ENCODE data around the gene RWDD4. TPM values are rescaled to one million over a fixed set of nuclear protein-coding genes. Genes with fewer than 3 reads are reported as not detected.
A peak's percentile ranks its signal among the peaks of the same experiment; 100 is the strongest.

The RWDD4 gene
- 10 to 100 TPM; 16.0 to 17.1 TPM for total RNA-seq

GRCh38 chr4:183659029-183659871 lies at the start of gene RWDD4, which contains the start of gene TRAPPC11:
RWDD4 (minus strand) TSS chr4:183659185; CDS start chr4:183658952, 233 bp downstream.
TRAPPC11 (plus strand) TSS chr4:183659293; CDS start chr4:183663868, 4,575 bp downstream.
- Mint-ChIP-seq H3K36me3 (ENCODE audit: insufficient read depth in 2 of 2) (peaks cover 0 to 7% of the 10 kb centered on the region in 2 donors), H3K27me3 (ENCODE audit: low read depth) (no peaks in the 10 kb centered on the region), H3K27ac (peak within 1 kb of the TSS; percentile 98), H3K9me3 (no peaks in the 10 kb centered on the region), H3K4me1 (ENCODE audit: low read depth) (peaks cover 41% of the 10 kb centered on the region), H3K4me3 (peak within 1 kb of the TSS; percentile 84 to 91)
- DNase-seq (peak; percentile 93 to 98), ATAC-seq (replicated peaks in 1 of 2) (peak; percentile 99)

GRCh38 chr4:183702492-183702891 lies 43.5 kb upstream of the RWDD4 start:
- Mint-ChIP-seq H3K4me1 (ENCODE audit: low read depth) (no peaks in the 10 kb centered on the region), H3K4me3 (no peak overlapping the region), H3K36me3 (ENCODE audit: insufficient read depth in 2 of 2) (peaks cover 11 to 30% of the 10 kb centered on the region in 2 donors), H3K9me3 (no peaks in the 10 kb centered on the region), H3K27ac (no peak overlapping the region), H3K27me3 (ENCODE audit: low read depth) (no peaks in the 10 kb centered on the region)
- ATAC-seq (replicated peaks in 1 of 2) (no peak), DNase-seq (no peak)

- H3K27me3 Mint-ChIP-seq (ENCODE audit: low read depth) = no peaks in the 10 kb centered on the region
- peaks cover 11 to 32% of the 10 kb centered on the region in 2 donors for H3K36me3 Mint-ChIP-seq (ENCODE audit: insufficient read depth in 2 of 2)
- H3K27ac Mint-ChIP-seq = no peak overlapping the region
- no peaks in the 10 kb centered on the region for H3K9me3 Mint-ChIP-seq
- no peak for ATAC-seq (replicated peaks in 1 of 2)
- no peaks in the 10 kb centered on the region for H3K4me1 Mint-ChIP-seq (ENCODE audit: low read depth)
- no peak for DNase-seq
- H3K4me3 Mint-ChIP-seq = no peak overlapping the region
These were observed 41.4 kb upstream of the RWDD4 start for GRCh38 chr4:183700407-183700806.

- Mint-ChIP-seq H3K9me3 (no peaks in the 10 kb centered on the region), H3K4me3 (no peak overlapping the region), H3K27me3 (ENCODE audit: low read depth) (no peaks in the 10 kb centered on the region), H3K36me3 (ENCODE audit: insufficient read depth in 2 of 2) (peaks cover 11 to 32% of the 10 kb centered on the region in 2 donors), H3K4me1 (ENCODE audit: low read depth) (no peaks in the 10 kb centered on the region), H3K27ac (no peak overlapping the region)
- DNase-seq = no peak
- no peak for ATAC-seq (replicated peaks in 1 of 2)
These were observed 39.9 kb upstream of the RWDD4 start for GRCh38 chr4:183698909-183699308.

GRCh38 chr4:183691897-183692296 lies 32.9 kb upstream of the RWDD4 start:
- H3K36me3 Mint-ChIP-seq (ENCODE audit: insufficient read depth in 2 of 2) = peaks cover 4 to 10% of the 10 kb centered on the region in 2 donors
- no peak overlapping the region for H3K4me3 Mint-ChIP-seq
- H3K4me1 Mint-ChIP-seq (ENCODE audit: low read depth) = no peaks in the 10 kb centered on the region
- no peaks in the 10 kb centered on the region for H3K27me3 Mint-ChIP-seq (ENCODE audit: low read depth)
- H3K27ac Mint-ChIP-seq = no peak overlapping the region
- H3K9me3 Mint-ChIP-seq = no peaks in the 10 kb centered on the region
- ATAC-seq (replicated peaks in 1 of 2) = no peak
- no peak for DNase-seq

GRCh38 chr4:183691006-183691405 lies 32.0 kb upstream of the RWDD4 start:
- H3K36me3 Mint-ChIP-seq (ENCODE audit: insufficient read depth in 2 of 2) = peaks cover 4 to 8% of the 10 kb centered on the region in 2 donors
- H3K27ac Mint-ChIP-seq = peak overlapping the region; percentile 14
- ATAC-seq (replicated peaks in 1 of 2) (no peak), DNase-seq (no peak)
- H3K4me3 Mint-ChIP-seq = no peak overlapping the region
- H3K4me1 Mint-ChIP-seq (ENCODE audit: low read depth) = no peaks in the 10 kb centered on the region
- no peaks in the 10 kb centered on the region for H3K9me3 Mint-ChIP-seq
- no peaks in the 10 kb centered on the region for H3K27me3 Mint-ChIP-seq (ENCODE audit: low read depth)

- Mint-ChIP-seq H3K4me3 (no peak overlapping the region), H3K4me1 (ENCODE audit: low read depth) (no peaks in the 10 kb centered on the region), H3K27ac (no peak overlapping the region), H3K27me3 (ENCODE audit: low read depth) (no peaks in the 10 kb centered on the region), H3K9me3 (no peaks in the 10 kb centered on the region), H3K36me3 (ENCODE audit: insufficient read depth in 2 of 2) (peaks cover 3 to 4% of the 10 kb centered on the region in 2 donors)
- no peak for DNase-seq
- ATAC-seq (replicated peaks in 1 of 2) = no peak
These were observed 29.2 kb upstream of the RWDD4 start for GRCh38 chr4:183688216-183688615.

- Mint-ChIP-seq H3K4me1 (ENCODE audit: low read depth) (no peaks in the 10 kb centered on the region), H3K9me3 (no peaks in the 10 kb centered on the region), H3K36me3 (ENCODE audit: insufficient read depth in 2 of 2) (peaks cover 2 to 3% of the 10 kb centered on the region in 2 donors), H3K27me3 (ENCODE audit: low read depth) (no peaks in the 10 kb centered on the region), H3K4me3 (no peak overlapping the region), H3K27ac (no peak overlapping the region)
- ATAC-seq (replicated peaks in 1 of 2) (no peak), DNase-seq (no peak)
These were observed 27.5 kb upstream of the RWDD4 start for GRCh38 chr4:183686461-183686860.

- H3K4me3 Mint-ChIP-seq = no peak overlapping the region
- no peak for DNase-seq
- H3K36me3 Mint-ChIP-seq (ENCODE audit: insufficient read depth in 2 of 2) = peaks cover 2% of the 10 kb centered on the region in 2 donors
- ATAC-seq (replicated peaks in 1 of 2) = no peak
- no peaks in the 10 kb centered on the region for H3K4me1 Mint-ChIP-seq (ENCODE audit: low read depth)
- no peaks in the 10 kb centered on the region for H3K9me3 Mint-ChIP-seq
- H3K27me3 Mint-ChIP-seq (ENCODE audit: low read depth) = no peaks in the 10 kb centered on the region
- no peak overlapping the region for H3K27ac Mint-ChIP-seq
These were observed 22.1 kb upstream of the RWDD4 start for GRCh38 chr4:183681119-183681518.

GRCh38 chr4:183675625-183676024 lies 16.6 kb upstream of the RWDD4 start:
- peaks cover 2% of the 10 kb centered on the region in 2 donors for H3K36me3 Mint-ChIP-seq (ENCODE audit: insufficient read depth in 2 of 2)
- H3K4me3 Mint-ChIP-seq = no peak overlapping the region
- ATAC-seq (replicated peaks in 1 of 2) (no peak), DNase-seq (no peak)
- H3K27ac Mint-ChIP-seq = no peak overlapping the region
- no peaks in the 10 kb centered on the region for H3K9me3 Mint-ChIP-seq
- no peaks in the 10 kb centered on the region for H3K4me1 Mint-ChIP-seq (ENCODE audit: low read depth)
- no peaks in the 10 kb centered on the region for H3K27me3 Mint-ChIP-seq (ENCODE audit: low read depth)

GRCh38 chr4:183674153-183674552 lies 15.2 kb upstream of the RWDD4 start:
- Mint-ChIP-seq H3K36me3 (ENCODE audit: insufficient read depth in 2 of 2) (peaks cover under 1 to 1% of the 10 kb centered on the region in 2 donors), H3K4me1 (ENCODE audit: low read depth) (no peaks in the 10 kb centered on the region), H3K9me3 (no peaks in the 10 kb centered on the region), H3K27ac (no peak overlapping the region), H3K4me3 (no peak overlapping the region), H3K27me3 (ENCODE audit: low read depth) (no peaks in the 10 kb centered on the region)
- no peak for ATAC-seq (replicated peaks in 1 of 2)
- no peak for DNase-seq

GRCh38 chr4:183670960-183671555 lies 12.1 kb upstream of the RWDD4 start:
- H3K27me3 Mint-ChIP-seq (ENCODE audit: low read depth) = no peaks in the 10 kb centered on the region
- no peak overlapping the region for H3K27ac Mint-ChIP-seq
- DNase-seq = no peak
- no peaks in the 10 kb centered on the region for H3K4me1 Mint-ChIP-seq (ENCODE audit: low read depth)
- no peak for ATAC-seq (replicated peaks in 1 of 2)
- H3K36me3 Mint-ChIP-seq (ENCODE audit: insufficient read depth in 2 of 2) = peaks cover 0 to 1% of the 10 kb centered on the region in 2 donors
- H3K4me3 Mint-ChIP-seq = no peak overlapping the region
- no peaks in the 10 kb centered on the region for H3K9me3 Mint-ChIP-seq

- no peak overlapping the region for H3K4me3 Mint-ChIP-seq
- ATAC-seq (replicated peaks in 1 of 2) = no peak
- H3K27me3 Mint-ChIP-seq (ENCODE audit: low read depth) = no peaks in the 10 kb centered on the region
- DNase-seq = no peak
- peaks cover 4% of the 10 kb centered on the region in 2 donors for H3K36me3 Mint-ChIP-seq (ENCODE audit: insufficient read depth in 2 of 2)
- H3K4me1 Mint-ChIP-seq (ENCODE audit: low read depth) = no peaks in the 10 kb centered on the region
- no peaks in the 10 kb centered on the region for H3K9me3 Mint-ChIP-seq
- no peak overlapping the region for H3K27ac Mint-ChIP-seq
These were observed 11.3 kb upstream of the RWDD4 start for GRCh38 chr4:183670251-183670650.
